A549 (cell line): ENCODE measurements around the gene RTL1.

Experiments used
- ATOH8 ChIP-seq: fragments of 250-450 bp; sonication (Bioruptor Pico); IDR thresholded peaks from 2 replicates; pipeline ENCODE4 v1.5.0; 2020; ENCODE audit warnings: low read depth, mild to moderate bottlenecking, moderate library complexity
- CEBPB ChIP-seq, 2 experiments: fragments of >200 bp in 1 of 2; sonication (Bioruptor Twin) in 1 of 2; formaldehyde crosslinking in 1 of 2; IDR thresholded peaks; 2 replicates each; pipeline ENCODE4 v1.6.1; 2012 to 2016
- EP300 ChIP-seq, 2 experiments: fragments of >200 bp; sonication (Bioruptor Twin); formaldehyde crosslinking; IDR thresholded peaks; 2 replicates in 1 of 2; 3 replicates in 1 of 2; pipeline ENCODE4 v1.6.1; 2016 to 2017
- POLR2A ChIP-seq: IDR thresholded peaks from 2 replicates; pipeline ENCODE4 v1.6.1; 2012; ENCODE audit warnings: mild to moderate bottlenecking, low read length
- POLR2AphosphoS2 ChIP-seq: conservative IDR thresholded peaks from 2 replicates; pipeline ENCODE4 v1.6.1; 2012; ENCODE audit warnings: low read length, improper control_type of control experiment, inconsistent platforms
- RFX5 ChIP-seq: fragments of 450-650 bp; IDR thresholded peaks from 2 replicates; pipeline ENCODE4 v1.7.1; 2014; ENCODE audit warnings: antibody characterized with exemption, mild to moderate bottlenecking, moderate library complexity
- RNF2 ChIP-seq: fragments of 200-600 bp; sonication (generic); IDR thresholded peaks from 2 replicates; pipeline ENCODE4 v1.6.1; 2016; ENCODE audit warnings: low read depth, mild to moderate bottlenecking, antibody characterized with exemption, moderate library complexity, borderline replicate concordance
- TFCP2L1 ChIP-seq: fragments of 250-450 bp; sonication (Bioruptor Pico); IDR thresholded peaks from 2 replicates; pipeline ENCODE4 v1.5.0; 2021; ENCODE audit warnings: mild to moderate bottlenecking
- TF ChIP-seq, protein P1 (sequence below): fragments of >200 bp; sonication (Bioruptor Twin); formaldehyde crosslinking; IDR thresholded peaks from 3 replicates; pipeline ENCODE4 v1.5.1; 2016
- TF ChIP-seq, protein P2 (sequence below): fragments of 250-450 bp; sonication (Bioruptor Pico); IDR thresholded peaks from 2 replicates; pipeline ENCODE4 v1.5.0; 2021; ENCODE audit warnings: mild to moderate bottlenecking, moderate library complexity, borderline replicate concordance

DNA sequence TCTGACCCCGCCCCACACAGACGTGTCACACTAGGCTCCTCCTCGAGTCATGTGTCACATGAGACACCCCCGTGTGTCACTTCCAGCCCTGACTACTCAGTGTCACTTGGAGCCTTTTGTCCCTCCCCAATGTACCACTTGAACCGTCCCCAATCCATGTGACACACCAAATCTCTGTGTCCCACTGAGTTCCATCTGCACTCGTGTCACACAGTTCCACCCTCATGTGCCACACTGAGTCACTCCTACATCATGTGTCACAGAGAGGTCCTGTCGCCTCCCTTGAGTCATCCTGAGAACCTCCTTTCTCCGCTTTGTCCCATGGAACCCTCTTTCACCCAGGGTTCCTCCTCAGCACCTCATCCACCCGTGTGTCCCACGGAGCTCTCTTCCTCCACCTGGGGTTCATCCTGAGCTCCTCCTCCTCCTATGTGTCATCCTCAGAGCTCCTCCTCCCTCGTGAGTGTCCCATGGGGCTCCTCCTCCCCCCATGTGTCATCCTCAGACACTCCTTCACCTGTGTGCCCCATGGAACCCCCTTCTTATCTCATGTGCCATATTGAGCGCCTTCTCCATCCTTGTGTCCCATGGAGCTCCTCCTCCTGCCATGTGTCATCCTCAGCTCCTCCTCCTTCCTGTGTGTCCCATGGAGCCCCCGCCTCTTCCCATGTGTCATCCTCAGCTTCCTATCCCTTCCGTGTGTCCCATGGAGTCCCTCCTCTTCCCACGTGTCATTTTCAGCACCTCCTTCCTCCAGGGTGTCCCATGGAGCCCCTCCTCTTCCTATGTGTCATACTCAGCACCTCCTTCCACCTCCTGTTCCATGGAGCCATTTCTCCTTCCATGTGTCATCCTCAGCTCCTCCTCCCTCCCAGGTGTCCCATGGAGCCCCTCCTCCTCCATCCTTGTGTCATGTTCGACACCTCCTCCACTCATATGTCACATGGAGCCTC is 32.0 kb downstream of the RTL1 start:
- TF ChIP-seq ATOH8 (CRISPR knock-in tag) (no peak), POLR2A (no peak), RNF2 (no peak), POLR2AphosphoS2 (no peak), CEBPB (IDR thresholded peaks at IDR 0.05) (no peak), RFX5 (no peak), EP300 (IDR thresholded peaks at IDR 0.05) (no peak), TFCP2L1 (CRISPR knock-in tag) (no peak)
- TF ChIP-seq, protein P1, sequence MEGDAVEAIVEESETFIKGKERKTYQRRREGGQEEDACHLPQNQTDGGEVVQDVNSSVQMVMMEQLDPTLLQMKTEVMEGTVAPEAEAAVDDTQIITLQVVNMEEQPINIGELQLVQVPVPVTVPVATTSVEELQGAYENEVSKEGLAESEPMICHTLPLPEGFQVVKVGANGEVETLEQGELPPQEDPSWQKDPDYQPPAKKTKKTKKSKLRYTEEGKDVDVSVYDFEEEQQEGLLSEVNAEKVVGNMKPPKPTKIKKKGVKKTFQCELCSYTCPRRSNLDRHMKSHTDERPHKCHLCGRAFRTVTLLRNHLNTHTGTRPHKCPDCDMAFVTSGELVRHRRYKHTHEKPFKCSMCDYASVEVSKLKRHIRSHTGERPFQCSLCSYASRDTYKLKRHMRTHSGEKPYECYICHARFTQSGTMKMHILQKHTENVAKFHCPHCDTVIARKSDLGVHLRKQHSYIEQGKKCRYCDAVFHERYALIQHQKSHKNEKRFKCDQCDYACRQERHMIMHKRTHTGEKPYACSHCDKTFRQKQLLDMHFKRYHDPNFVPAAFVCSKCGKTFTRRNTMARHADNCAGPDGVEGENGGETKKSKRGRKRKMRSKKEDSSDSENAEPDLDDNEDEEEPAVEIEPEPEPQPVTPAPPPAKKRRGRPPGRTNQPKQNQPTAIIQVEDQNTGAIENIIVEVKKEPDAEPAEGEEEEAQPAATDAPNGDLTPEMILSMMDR, result no peak
- TF ChIP-seq, protein P2, sequence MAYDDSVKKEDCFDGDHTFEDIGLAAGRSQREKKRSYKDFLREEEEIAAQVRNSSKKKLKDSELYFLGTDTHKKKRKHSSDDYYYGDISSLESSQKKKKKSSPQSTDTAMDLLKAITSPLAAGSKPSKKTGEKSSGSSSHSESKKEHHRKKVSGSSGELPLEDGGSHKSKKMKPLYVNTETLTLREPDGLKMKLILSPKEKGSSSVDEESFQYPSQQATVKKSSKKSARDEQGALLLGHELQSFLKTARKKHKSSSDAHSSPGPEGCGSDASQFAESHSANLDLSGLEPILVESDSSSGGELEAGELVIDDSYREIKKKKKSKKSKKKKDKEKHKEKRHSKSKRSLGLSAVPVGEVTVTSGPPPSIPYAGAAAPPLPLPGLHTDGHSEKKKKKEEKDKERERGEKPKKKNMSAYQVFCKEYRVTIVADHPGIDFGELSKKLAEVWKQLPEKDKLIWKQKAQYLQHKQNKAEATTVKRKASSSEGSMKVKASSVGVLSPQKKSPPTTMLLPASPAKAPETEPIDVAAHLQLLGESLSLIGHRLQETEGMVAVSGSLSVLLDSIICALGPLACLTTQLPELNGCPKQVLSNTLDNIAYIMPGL (CRISPR knock-in tag), result no peak
